ENCODE measurements around the gene DEPDC5.

Gene DEPDC5

DNA sequence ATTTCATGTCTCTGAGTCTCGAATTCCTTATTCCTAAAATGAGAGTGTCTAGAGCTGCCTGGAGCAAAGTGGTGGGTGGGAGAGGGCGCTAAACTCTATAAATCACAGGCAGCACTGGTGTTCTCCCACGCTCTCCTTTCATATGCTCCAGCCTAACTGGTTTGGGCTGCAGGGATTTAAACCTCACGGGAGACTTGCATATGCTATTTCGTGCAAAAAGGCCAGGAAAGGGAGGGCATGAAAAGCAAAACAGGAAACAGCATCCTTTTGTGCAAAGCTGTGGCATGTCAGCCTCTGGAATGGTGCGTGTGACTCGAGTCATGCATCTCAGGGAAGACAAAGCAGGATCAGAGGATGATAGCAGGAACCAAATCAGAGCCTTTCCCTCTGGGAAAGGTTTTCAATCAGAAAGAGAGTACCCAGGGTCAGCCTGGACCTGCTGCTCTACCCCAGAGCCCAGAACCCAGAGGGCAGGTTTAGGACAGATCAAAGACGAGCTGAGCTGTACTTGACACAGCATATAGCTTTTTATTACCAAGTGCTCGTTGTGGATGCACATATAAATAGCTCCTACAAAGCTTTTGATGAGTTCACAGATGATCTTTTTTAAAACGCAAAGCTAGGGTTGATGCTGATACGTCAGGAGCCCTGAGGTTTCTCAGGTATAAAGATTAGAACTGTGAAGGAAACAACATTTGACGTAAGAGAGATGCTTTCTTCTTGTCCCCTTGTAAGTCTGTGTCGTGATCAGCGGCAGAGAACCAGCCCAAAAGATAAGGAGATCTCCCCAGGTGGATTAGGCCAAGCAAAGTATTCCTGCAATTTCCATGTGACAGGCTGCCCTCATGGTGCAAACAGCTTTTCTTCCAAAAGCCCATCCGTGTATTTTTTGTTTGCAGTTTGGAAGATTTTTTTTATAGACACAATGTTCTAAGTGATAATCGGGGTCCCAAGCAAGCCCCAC, 144.3 kb downstream of the DEPDC5 start:
- DNase-seq: no peak

- no peak for DNase-seq
Observed at GRCh38 chr22:31898926-31899325, 145.1 kb downstream of the DEPDC5 start.

GRCh38 chr22:31899669-31900068, 145.8 kb downstream of the DEPDC5 start:
- DNase-seq: no peak

DNA sequence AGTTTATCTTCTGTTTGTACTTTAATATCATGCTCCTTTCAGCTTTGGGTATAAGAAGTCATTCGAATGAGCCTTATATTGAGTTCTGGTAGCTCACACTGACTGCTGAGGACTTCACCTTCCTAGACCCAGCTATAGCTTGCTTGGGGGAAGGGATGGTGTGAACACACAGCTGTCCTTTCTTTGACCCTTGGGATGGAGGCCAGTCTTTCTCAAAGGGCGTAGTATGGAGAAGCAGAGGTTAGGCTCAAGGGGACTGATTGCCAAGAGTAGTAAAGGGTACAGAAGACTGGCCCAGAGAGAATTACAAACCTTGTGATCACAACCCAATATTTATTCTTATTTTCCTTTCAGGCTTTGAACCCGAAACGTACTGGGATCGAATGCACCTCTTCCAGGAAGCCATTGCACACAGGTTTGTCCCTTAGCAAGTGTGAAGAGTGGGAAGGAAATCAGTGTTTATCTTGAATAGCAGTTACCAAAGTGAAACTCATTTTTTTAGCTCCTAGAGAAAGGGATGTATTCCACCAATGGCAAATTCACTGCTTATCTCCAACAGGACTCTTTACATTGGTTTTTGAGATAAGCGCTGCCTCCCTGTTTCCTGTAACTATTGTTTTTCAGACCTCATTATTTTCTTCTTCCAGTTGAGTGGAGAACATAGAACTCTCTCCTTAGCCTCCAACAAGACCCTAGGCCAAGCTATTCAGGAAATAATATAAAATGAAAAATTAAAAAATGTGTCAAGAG, 147.7 kb downstream of the DEPDC5 start:
- no peak for DNase-seq

DNA sequence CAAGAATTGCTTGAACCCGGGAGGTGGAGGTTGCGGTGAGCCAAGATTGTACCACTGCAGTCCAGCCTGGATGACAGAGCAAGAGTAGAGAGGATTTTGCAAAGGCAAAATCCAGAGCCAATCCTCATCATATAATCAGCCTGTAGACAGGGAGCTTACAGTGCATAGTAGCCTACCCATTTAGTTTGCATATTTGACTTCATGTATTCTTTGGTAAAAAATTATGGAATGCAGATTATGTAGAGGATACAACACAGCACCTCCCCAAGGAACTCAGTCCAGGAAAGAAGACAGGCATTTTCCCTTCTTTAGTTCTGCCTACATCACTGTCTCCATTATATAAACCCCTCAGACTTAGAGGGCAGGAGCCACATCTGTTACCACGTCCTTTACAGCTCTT, 150.8 kb downstream of the DEPDC5 start:
- DNase-seq: no peak

GRCh38 chr22:31905356-31905755, 151.5 kb downstream of the DEPDC5 start:
- no peak for DNase-seq

DNA sequence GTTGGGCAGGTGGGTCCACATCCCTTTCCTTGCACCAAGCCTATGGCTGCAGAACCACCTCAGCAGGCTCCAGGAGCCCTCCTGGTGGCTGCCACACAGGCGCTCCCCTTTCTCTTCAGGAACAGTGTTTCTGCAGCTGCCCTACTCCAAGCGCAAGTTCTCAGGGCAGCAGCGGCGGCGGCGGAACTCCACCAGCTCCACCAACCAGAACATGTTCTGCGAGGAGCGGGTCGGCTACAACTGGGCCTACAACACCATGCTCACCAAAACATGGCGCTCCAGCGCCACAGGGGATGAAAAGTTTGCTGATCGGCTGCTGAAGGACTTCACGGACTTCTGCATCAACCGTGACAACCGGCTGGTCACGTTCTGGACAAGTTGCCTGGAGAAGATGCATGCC, 152.3 kb downstream of the DEPDC5 start:
- no peak for DNase-seq

- no peak for DNase-seq
Observed at GRCh38 chr22:31906569-31906968, 152.8 kb downstream of the DEPDC5 start.

GRCh38 chr22:31909977-31910376, 156.2 kb downstream of the DEPDC5 start:
- no peak for DNase-seq

- no peak for DNase-seq
Observed at GRCh38 chr22:31911565-31912406, 158.0 kb downstream of the DEPDC5 start.

GRCh38 chr22:31912407-31912743, 158.6 kb downstream of the DEPDC5 start:
- no peak for DNase-seq

DNA sequence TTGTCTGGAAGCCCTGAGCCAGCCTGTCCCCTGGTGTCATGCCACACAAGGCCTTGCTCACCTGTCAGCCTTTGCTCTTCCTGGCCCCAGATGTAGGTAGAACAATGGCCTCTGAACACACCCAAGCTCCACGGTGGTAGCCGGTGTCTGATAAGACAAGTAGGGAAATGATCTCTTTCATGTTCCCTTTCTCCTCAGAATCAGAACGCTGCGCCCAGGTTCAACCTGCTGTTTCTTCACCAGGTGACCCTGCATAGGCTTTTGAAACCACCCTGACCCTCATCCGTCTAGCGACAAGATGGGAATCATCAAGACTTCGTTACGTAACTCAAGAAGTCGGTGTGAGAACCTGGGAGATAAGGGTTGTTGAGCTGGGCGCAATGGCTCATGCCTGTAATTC, 161.8 kb downstream of the DEPDC5 start:
- DNase-seq: no peak

DNA sequence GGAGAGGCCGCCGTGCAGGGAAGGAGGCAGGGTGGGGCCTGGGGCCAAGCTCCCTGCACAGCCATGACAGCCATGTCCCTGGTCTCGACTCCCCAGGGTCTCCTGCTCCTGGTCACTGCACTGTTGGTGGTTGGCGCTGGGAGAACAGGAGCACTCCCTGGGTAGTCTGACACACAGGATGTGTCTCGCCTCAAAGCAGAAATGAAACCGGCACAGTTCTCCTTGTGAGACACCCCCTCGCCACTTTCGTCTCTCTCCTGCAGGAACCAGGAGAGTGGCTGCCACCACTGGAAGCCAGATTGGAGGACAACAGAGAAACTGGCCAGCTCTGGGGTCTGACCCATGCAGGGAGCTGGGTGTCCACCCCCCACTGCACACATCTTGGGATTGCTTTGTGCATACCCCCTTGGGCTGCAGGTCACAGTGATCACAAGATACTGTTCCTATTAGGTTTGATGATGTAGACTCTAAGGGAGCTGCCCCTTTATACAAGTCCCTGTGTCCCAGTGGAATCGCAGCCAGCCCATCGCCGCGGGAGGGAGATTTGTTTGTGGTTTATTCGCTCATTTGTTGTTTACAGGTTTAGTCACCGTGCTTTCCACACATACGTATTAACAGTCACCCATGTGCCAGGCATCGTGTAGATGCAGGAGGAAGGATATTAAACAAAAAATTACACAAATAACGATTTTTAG, 163.6 kb downstream of the DEPDC5 start:
- no peak for DNase-seq

- DNase-seq: no peak
Observed at GRCh38 chr22:31919730-31920129, 165.9 kb downstream of the DEPDC5 start.

DNA sequence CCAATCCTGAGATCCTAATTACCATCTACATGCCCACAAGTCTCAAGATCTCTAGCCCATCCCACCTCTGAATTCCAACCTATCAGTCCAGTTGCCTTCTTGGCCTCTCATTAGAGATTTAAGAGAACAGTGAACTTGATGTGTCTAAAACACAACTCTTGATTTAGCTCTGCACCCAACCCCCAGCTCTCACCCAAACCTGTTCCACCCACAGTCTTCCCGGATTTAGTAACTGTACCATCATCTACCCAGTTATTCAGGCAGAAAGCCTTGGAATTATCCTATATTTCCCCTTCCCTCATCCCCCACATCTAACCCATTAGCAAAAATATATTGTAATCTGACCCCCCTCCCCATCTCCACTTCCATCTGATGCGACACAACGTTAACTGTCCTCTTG, 166.5 kb downstream of the DEPDC5 start:
- DNase-seq: no peak

DNA sequence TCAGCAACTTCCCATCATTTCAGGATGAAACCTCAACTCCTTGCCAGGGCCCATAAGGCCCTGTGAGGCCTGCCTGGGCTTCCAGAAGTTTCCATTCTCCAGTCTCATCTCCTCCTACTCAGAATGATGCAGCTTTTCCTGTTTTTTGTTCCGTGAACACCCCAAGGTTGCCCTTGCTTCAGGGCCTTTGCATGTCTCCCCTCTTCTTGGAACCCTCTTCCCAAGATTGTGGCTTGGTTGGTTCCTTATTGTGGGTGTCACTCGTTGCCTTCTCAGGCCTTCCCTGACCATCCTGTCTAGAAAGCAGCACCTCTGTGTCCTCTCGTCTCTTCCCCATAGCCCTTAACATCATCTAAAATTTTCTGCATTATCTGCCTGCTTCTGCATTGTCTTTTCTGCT, 167.3 kb downstream of the DEPDC5 start:
- no peak for DNase-seq

GRCh38 chr22:31922534-31922933, 168.7 kb downstream of the DEPDC5 start:
- DNase-seq: no peak

GRCh38 chr22:31923136-31923535, 169.3 kb downstream of the DEPDC5 start:
- DNase-seq: no peak

DNA sequence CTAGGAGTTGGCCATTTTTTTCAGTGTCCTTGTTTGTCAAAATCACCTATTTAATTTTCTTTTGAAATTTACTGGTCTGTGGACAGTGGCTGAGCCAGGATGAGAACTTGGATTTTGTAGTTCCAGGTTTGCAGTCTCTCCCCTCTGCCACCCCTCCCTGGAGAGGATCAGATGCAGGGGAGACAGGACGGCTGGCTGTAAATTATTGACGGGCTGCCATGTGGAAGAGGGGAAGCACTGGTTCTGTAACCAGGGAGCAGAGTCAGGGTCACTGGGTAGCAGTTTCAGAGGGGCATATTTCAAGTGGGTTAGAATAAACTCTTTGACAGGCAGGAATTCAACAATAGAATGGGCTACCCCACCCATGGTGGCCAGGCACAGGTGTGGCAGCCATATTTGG, 169.9 kb downstream of the DEPDC5 start:
- no peak for DNase-seq

DNA sequence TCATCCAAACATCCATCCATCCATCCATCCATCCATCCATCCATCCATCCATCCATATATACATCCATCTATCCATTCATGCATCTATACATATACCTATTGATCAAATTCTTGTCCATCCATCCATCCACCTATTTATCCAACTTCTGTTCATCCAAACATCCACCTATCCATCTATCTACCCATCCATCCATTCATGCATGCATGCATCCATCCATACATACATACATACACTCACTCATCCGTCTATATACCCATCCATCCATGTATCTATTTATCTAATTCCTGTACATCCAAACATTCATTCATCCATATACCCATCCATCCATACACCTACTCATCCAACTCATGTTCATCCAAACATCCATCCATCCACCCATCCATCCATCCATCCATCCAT, 171.2 kb downstream of the DEPDC5 start:
- no peak for DNase-seq

- no peak for DNase-seq
Observed at GRCh38 chr22:31926024-31926423, 172.2 kb downstream of the DEPDC5 start.

GRCh38 chr22:31926969-31927368, 173.2 kb downstream of the DEPDC5 start:
- DNase-seq: no peak

- no peak for DNase-seq
Observed at GRCh38 chr22:31927562-31927961, 173.7 kb downstream of the DEPDC5 start.

All from central memory CD4-positive, alpha-beta T cell (primary cell).